ENCODE results near the gene ROR1. TPM values are rescaled to one million over a fixed set of nuclear protein-coding genes. Genes with fewer than 3 reads are reported as not detected.

Gene ROR1
- total RNA-seq, 4 donors from 2014 or later: 2.6 to 37.6 (median 11.5) TPM

DNA sequence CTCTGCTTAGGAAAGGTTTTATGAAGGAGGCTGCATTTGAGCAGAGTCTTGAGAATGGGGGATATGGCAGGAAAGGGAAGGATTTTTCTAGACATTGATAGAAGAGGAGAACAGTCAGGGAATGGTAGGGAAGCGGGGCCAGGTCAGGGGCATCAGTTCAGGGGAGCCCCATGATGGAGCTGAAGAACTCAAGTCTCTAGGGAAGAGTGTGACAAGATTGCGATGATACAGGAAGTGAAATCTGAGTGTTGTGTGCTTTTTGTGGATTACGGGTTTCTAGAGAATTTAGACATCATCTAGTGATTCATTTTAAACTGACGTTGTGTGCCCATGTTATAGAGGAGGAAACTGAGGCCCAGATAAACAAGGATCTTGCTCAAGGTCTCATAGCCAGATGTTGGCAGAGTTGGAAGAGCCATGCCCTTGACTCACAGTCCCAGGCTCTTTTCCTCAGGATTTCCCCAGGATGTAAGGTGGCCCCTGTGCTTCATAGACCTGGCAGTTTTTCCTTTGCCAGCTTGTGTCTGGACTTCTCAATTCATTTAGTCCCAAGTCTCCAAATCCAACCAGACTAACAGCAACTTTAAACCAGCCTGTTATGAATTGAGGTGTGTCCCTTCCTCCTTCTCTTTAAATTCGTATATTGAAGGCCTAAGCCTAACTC lies 130.3 kb downstream of the ROR1 start:
- Histone ChIP-seq H3K27ac (no peak overlapping the region), H3K36me3 (no peaks in the 10 kb centered on the region), H3K4me3 (no peak overlapping the region), H3K27me3 (no peaks in the 10 kb centered on the region), H3K9me3 (no peaks in the 10 kb centered on the region), H3K4me1 (peaks cover 0 to 6% of the 10 kb centered on the region in 2 donors)
- intact Hi-C loops (cut with DNase I; ENCODE audit: low total_unique reads): no loop called here
- DNase-seq: no peak
- TF ChIP-seq, protein P1, sequence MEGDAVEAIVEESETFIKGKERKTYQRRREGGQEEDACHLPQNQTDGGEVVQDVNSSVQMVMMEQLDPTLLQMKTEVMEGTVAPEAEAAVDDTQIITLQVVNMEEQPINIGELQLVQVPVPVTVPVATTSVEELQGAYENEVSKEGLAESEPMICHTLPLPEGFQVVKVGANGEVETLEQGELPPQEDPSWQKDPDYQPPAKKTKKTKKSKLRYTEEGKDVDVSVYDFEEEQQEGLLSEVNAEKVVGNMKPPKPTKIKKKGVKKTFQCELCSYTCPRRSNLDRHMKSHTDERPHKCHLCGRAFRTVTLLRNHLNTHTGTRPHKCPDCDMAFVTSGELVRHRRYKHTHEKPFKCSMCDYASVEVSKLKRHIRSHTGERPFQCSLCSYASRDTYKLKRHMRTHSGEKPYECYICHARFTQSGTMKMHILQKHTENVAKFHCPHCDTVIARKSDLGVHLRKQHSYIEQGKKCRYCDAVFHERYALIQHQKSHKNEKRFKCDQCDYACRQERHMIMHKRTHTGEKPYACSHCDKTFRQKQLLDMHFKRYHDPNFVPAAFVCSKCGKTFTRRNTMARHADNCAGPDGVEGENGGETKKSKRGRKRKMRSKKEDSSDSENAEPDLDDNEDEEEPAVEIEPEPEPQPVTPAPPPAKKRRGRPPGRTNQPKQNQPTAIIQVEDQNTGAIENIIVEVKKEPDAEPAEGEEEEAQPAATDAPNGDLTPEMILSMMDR (IDR thresholded peaks at IDR 0.05): no peak
- no peak for TF ChIP-seq POLR2A (IDR thresholded peaks at IDR 0.05)

DNA sequence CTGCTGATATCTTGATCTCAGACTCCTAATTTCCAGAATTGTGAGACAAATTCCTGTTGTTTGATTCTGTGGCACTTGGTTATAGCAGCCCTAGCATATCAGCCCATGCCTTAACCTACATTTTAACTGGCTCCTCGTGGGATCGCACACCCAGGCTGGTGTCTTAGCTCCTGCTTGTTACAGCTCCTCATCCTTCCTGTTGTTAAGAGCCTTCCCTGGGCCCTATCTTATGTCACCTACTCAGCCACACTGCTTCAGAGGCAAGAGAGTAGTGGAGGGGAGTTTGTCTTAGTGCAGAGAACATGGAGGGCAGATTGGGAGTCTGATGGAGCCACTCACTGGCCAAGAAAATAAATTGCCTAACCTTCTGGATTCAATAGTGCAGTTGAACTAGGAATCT lies 131.0 kb downstream of the ROR1 start:
- Histone ChIP-seq H3K4me1 (peaks cover under 1 to 6% of the 10 kb centered on the region in 2 donors), H3K9me3 (no peaks in the 10 kb centered on the region), H3K4me3 (no peak overlapping the region), H3K27ac (no peak overlapping the region), H3K27me3 (no peaks in the 10 kb centered on the region), H3K36me3 (no peaks in the 10 kb centered on the region)
- TF ChIP-seq POLR2A (IDR thresholded peaks at IDR 0.05): no peak
- TF ChIP-seq, protein P1 (IDR thresholded peaks at IDR 0.05): no peak
- intact Hi-C loops (cut with DNase I; ENCODE audit: low total_unique reads): no loop called here
- DNase-seq: no peak

DNA sequence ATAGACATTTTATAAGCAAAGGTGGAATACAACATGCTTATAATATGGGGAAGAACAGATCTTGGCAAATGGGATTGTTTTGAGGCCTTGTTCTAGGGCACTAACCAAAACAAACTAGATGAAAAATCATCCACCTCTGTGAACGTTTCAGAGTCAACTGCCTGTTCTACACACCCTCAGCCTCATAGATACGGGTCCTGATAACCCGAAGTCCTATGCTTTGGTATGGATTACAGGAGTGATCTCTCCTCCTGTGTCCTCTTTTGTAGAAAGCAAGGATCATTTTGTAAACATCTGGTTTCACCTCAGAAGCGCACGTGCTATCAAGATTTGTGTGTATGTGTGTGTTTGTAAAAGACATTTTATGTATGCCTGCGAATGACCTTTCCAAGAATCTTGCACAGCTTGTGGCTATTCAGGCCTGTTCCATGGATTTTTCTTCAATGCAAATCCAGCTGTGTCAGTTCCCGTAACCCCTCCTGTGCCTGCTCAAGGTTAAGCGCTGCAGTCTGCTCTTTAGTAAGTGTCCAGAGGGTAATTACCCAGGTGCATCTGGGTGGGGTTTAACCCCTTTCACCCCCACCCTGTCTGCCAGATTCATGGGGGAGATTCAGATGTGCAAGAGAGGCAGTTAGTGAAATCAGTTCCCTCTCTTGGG lies 132.4 kb downstream of the ROR1 start:
- no peaks in the 10 kb centered on the region for H3K9me3 ChIP-seq
- no peaks in the 10 kb centered on the region for H3K27me3 ChIP-seq
- no peak overlapping the region for H3K27ac ChIP-seq
- no peaks in the 10 kb centered on the region for H3K36me3 ChIP-seq
- no peak for TF ChIP-seq POLR2A (IDR thresholded peaks at IDR 0.05)
- TF ChIP-seq, protein P1 (IDR thresholded peaks at IDR 0.05): no peak
- H3K4me1 ChIP-seq: peaks cover 4 to 6% of the 10 kb centered on the region in 2 donors
- intact Hi-C loops (cut with DNase I; ENCODE audit: low total_unique reads): no loop called here
- DNase-seq: no peak
- H3K4me3 ChIP-seq: no peak overlapping the region

DNA sequence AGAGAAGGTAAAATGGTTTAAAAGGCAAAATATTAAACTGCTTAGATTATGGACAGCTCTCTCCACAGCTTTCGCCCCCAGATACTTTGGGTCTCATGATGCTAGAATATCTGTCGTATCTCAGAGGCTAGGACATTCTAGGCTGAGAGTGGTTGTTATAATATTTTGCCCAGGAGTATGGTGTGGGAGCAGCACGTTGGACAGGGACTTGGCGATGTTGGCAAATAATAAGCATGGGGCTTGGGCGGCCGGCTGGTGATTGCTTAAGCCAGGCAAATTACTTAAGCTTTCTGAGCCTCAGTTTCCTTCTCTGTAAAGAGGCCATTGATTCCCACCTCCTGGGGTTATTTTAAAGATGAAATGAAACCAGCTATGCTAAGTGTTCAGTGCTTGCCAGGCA lies 133.2 kb downstream of the ROR1 start:
- no peak for DNase-seq

DNA sequence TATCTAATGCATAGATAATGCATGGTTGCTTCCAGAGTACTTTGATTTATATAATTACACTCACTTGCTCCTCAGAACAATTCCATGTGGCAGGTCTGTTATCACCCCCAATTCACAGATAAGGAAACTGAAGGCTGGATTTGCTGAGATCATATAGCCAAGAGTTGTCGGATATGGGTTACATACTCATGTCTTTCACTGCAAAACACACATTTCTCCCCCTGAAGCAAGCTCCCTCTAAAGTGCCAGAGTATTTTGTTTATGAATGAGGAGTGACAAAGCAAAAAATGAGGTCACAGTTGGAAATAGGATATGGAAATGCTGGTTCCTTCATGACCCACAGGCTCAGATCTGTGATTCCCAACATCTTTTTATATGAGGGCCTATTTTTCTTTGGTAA lies 134.2 kb downstream of the ROR1 start:
- no peaks in the 10 kb centered on the region for H3K27me3 ChIP-seq
- peaks cover 0 to 4% of the 10 kb centered on the region in 2 donors for H3K4me1 ChIP-seq
- H3K4me3 ChIP-seq: no peak overlapping the region
- H3K9me3 ChIP-seq: no peaks in the 10 kb centered on the region
- no peak for TF ChIP-seq POLR2A (IDR thresholded peaks at IDR 0.05)
- TF ChIP-seq, protein P1 (IDR thresholded peaks at IDR 0.05): no peak
- no peak for DNase-seq
- no peaks in the 10 kb centered on the region for H3K36me3 ChIP-seq
- no peak overlapping the region for H3K27ac ChIP-seq
- intact Hi-C loops (cut with DNase I; ENCODE audit: low total_unique reads): no loop called here

More for the DNA sequence above, 133.2 kb downstream of the ROR1 start:
- intact Hi-C loops (cut with DNase I; ENCODE audit: low total_unique reads): no loop called here
- Histone ChIP-seq H3K27ac (no peak overlapping the region), H3K4me3 (no peak overlapping the region), H3K4me1 (peaks cover 4 to 5% of the 10 kb centered on the region in 2 donors), H3K9me3 (no peaks in the 10 kb centered on the region), H3K36me3 (no peaks in the 10 kb centered on the region), H3K27me3 (no peaks in the 10 kb centered on the region)
- TF ChIP-seq, protein P1 (IDR thresholded peaks at IDR 0.05): no peak
- TF ChIP-seq POLR2A (IDR thresholded peaks at IDR 0.05): no peak

All from uterus (tissue), 4 donors.